IMR-90 (cell line): ENCODE measurements around the gene CCM2. TPM values are rescaled to one million over a fixed set of nuclear protein-coding genes. Genes with fewer than 3 reads are reported as not detected.
A peak's percentile ranks its signal among the peaks of the same experiment; 100 is the strongest.

Source experiments
- ATAC-seq: fragments of 200-7000 bp; cut with Tn5 transposase; 2 replicates; pipeline ENCODE4 v1.9.1; 2020; ENCODE audit warnings: low read depth, mild to moderate bottlenecking, moderate library complexity
- BruUV-seq: library from RNA; stranded (reverse); fragments of 400-500 nt; replicated peaks from 2 replicates; lab custom pipeline; 2021; lab: Mats Ljungman, UMichigan
- CTCF ChIA-PET: fragments of 300-600 bp; formaldehyde crosslinking; extraction: SDS; loops from one replicate; lab custom pipeline; 2021; ENCODE audit warnings: antibody characterized with exemption; lab: Yijun Ruan, JAX
- POLR2A ChIA-PET: fragments of 300-600 bp; sonication (Branson Sonifier 250); formaldehyde crosslinking; loops from one replicate; lab custom pipeline; 2022; ENCODE audit warnings: antibody characterized with exemption; ENCODE audit not compliant: unreplicated experiment; lab: Charles Lee
- DNase-seq: peaks from one replicate; pipeline ENCODE4 v3.0.0; 2013
- H2AFZ ChIP-seq: replicated peaks from 2 replicates; pipeline ENCODE3; 2013; ENCODE audit warnings: low read length, mild to moderate bottlenecking; ENCODE audit not compliant: poor library complexity
- H2AK5ac ChIP-seq: 2 replicates; pipeline ENCODE4 v1.6.1; 2013; ENCODE audit warnings: low read depth, low read length, inconsistent platforms
- H2AK9ac ChIP-seq: replicated peaks from 2 replicates; pipeline ENCODE3; 2013; ENCODE audit warnings: mild to moderate bottlenecking, low read depth, low read length, moderate library complexity; ENCODE audit not compliant: poor library complexity
- H2BK120ac ChIP-seq: 2 replicates; pipeline ENCODE4 v1.6.1; 2013; ENCODE audit warnings: low read depth, low read length, inconsistent platforms
- H2BK15ac ChIP-seq: 3 replicates; pipeline ENCODE4 v1.6.1; 2013; ENCODE audit warnings: low read depth, low read length, inconsistent platforms
- H2BK20ac ChIP-seq: 2 replicates; pipeline ENCODE4 v1.6.1; 2013; ENCODE audit warnings: low read depth, mild to moderate bottlenecking, inconsistent platforms, low read length, moderate library complexity
- H2BK5ac ChIP-seq: 2 replicates; pipeline ENCODE4 v1.6.1; 2013; ENCODE audit warnings: mild to moderate bottlenecking, low read depth, low read length, inconsistent platforms; ENCODE audit not compliant: poor library complexity, severe bottlenecking
- H3K14ac ChIP-seq: replicated peaks from 2 replicates; pipeline ENCODE4 v1.6.1; 2013; ENCODE audit warnings: low read depth, low read length, inconsistent platforms
- H3K18ac ChIP-seq: 2 replicates; pipeline ENCODE4 v1.6.1; 2013; ENCODE audit warnings: low read depth, low read length, control low read depth
- H3K23ac ChIP-seq: 2 replicates; pipeline ENCODE4 v1.6.1; 2013; ENCODE audit warnings: low read depth, low read length, inconsistent platforms
- H3K27ac ChIP-seq: 2 replicates; pipeline ENCODE4 v1.5.1; 2013; ENCODE audit warnings: mild to moderate bottlenecking, control low read depth, low read length; ENCODE audit not compliant: insufficient read depth
- H3K27me3 ChIP-seq: 2 replicates; pipeline ENCODE4 v1.6.1; 2013; ENCODE audit warnings: low read length; ENCODE audit not compliant: control insufficient read depth, insufficient read depth
- H3K36me3 ChIP-seq: 2 replicates; pipeline ENCODE4 v1.6.1; 2013; ENCODE audit warnings: low read length, mixed read lengths; ENCODE audit not compliant: control insufficient read depth, insufficient read depth
- H3K4ac ChIP-seq: 2 replicates; pipeline ENCODE4 v1.6.1; 2013; ENCODE audit warnings: low read depth, low read length, inconsistent platforms
- H3K4me1 ChIP-seq: 2 replicates; pipeline ENCODE4 v1.6.1; 2013; ENCODE audit warnings: low read length, mixed read lengths; ENCODE audit not compliant: control insufficient read depth, insufficient read depth
- H3K4me2 ChIP-seq: 2 replicates; pipeline ENCODE4 v1.6.1; 2013; ENCODE audit warnings: low read depth, mild to moderate bottlenecking, control low read depth, low read length, moderate library complexity
- H3K4me3 ChIP-seq: 2 replicates; pipeline ENCODE4 v1.5.1; 2013; ENCODE audit warnings: low read depth, mild to moderate bottlenecking, control low read depth, low read length, moderate library complexity; ENCODE audit not compliant: insufficient read depth
- H3K56ac ChIP-seq: 2 replicates; pipeline ENCODE4 v1.6.1; 2013; ENCODE audit warnings: low read length, inconsistent platforms; ENCODE audit not compliant: insufficient read depth; ENCODE audit errors: extremely low read depth
- H3K79me1 ChIP-seq, 2 experiments: 2 replicates each; pipeline ENCODE4 v1.6.1; 2013; ENCODE audit warnings: low read length in 2 of 2, inconsistent platforms in 1 of 2, low read depth in 1 of 2
- H3K9ac ChIP-seq: 2 replicates; pipeline ENCODE4 v1.6.1; 2013; ENCODE audit warnings: low read depth, low read length, control low read depth
- H3K9me1 ChIP-seq: 2 replicates; pipeline ENCODE4 v1.6.1; 2013; ENCODE audit warnings: low read length, inconsistent platforms; ENCODE audit not compliant: insufficient read depth
- H3K9me3 ChIP-seq: 2 replicates; pipeline ENCODE4 v1.6.1; 2013; ENCODE audit warnings: low read length; ENCODE audit not compliant: control insufficient read depth, insufficient read depth
- H4K20me1 ChIP-seq: 2 replicates; pipeline ENCODE4 v1.6.1; 2013; ENCODE audit warnings: low read length, inconsistent platforms; ENCODE audit not compliant: insufficient read depth
- H4K5ac ChIP-seq: 2 replicates; pipeline ENCODE4 v1.6.1; 2013; ENCODE audit warnings: mild to moderate bottlenecking, low read depth, low read length, control low read depth
- H4K8ac ChIP-seq, 2 experiments: 2 replicates each; pipeline ENCODE4 v1.6.1; 2013; ENCODE audit warnings: low read depth in 2 of 2, low read length in 2 of 2, control low read depth in 1 of 2, inconsistent platforms in 1 of 2
- H4K91ac ChIP-seq: 2 replicates; pipeline ENCODE4 v1.6.1; 2013; ENCODE audit warnings: low read depth, low read length, inconsistent platforms; ENCODE audit not compliant: insufficient read depth
- BHLHE40 ChIP-seq: fragments of 150-350 bp; IDR thresholded peaks from 2 replicates; pipeline ENCODE4 v1.6.1; 2016; ENCODE audit warnings: mild to moderate bottlenecking, low read depth, low read length
- CEBPB ChIP-seq: IDR thresholded peaks from 2 replicates; pipeline ENCODE4 v1.6.1; 2012; ENCODE audit warnings: low read depth, low read length, improper control_type of control experiment
- CHD1 ChIP-seq: IDR thresholded peaks from 2 replicates; pipeline ENCODE4 v1.6.1; 2012; ENCODE audit warnings: low read depth, low read length, improper control_type of control experiment
- CTCF ChIP-seq: conservative IDR thresholded peaks from 2 replicates; pipeline ENCODE4 v1.5.1; 2012; ENCODE audit warnings: mild to moderate bottlenecking, low read depth, low read length, improper control_type of control experiment
- ELK1 ChIP-seq: fragments of 150-350 bp; IDR thresholded peaks from 2 replicates; pipeline ENCODE4 v1.6.1; 2016; ENCODE audit warnings: low read depth, mild to moderate bottlenecking, low read length, moderate library complexity, borderline replicate concordance
- FOS ChIP-seq: fragments of 150-350 bp; IDR thresholded peaks from 2 replicates; pipeline ENCODE4 v1.6.1; 2016; ENCODE audit warnings: low read depth, low read length
- MAFK ChIP-seq: IDR thresholded peaks from 2 replicates; pipeline ENCODE4 v1.6.1; 2012; ENCODE audit warnings: low read depth, low read length, improper control_type of control experiment
- MAZ ChIP-seq: IDR thresholded peaks from 2 replicates; pipeline ENCODE4 v1.6.1; 2012; ENCODE audit warnings: low read depth, mild to moderate bottlenecking, low read length, improper control_type of control experiment, moderate library complexity, borderline replicate concordance
- MXI1 ChIP-seq: IDR thresholded peaks from 2 replicates; pipeline ENCODE4 v1.6.1; 2012; ENCODE audit warnings: low read depth, mild to moderate bottlenecking, low read length, moderate library complexity, borderline replicate concordance
- NFE2L2 ChIP-seq: fragments of 150-350 bp; IDR thresholded peaks from 2 replicates; pipeline ENCODE4 v1.6.1; 2016; ENCODE audit warnings: low read depth, mild to moderate bottlenecking, low read length
- POLR2A ChIP-seq: IDR thresholded peaks from 2 replicates; pipeline ENCODE4 v1.6.1; 2012; ENCODE audit warnings: mild to moderate bottlenecking, low read depth, low read length
- RAD21 ChIP-seq: IDR thresholded peaks from 2 replicates; pipeline ENCODE4 v1.6.1; 2012; ENCODE audit warnings: low read length, improper control_type of control experiment
- RCOR1 ChIP-seq: IDR thresholded peaks from 2 replicates; pipeline ENCODE4 v1.6.1; 2012; ENCODE audit warnings: mild to moderate bottlenecking, low read length, improper control_type of control experiment; ENCODE audit not compliant: insufficient replicate concordance
- RFX5 ChIP-seq: IDR thresholded peaks from 2 replicates; pipeline ENCODE4 v1.8.0; 2012; ENCODE audit warnings: low read depth, mild to moderate bottlenecking, low read length, moderate library complexity
- SMC3 ChIP-seq: fragments of 150-350 bp; IDR thresholded peaks from 2 replicates; pipeline ENCODE4 v1.6.1; 2016; ENCODE audit warnings: low read depth, mild to moderate bottlenecking, antibody characterized with exemption, low read length, moderate library complexity
- USF2 ChIP-seq: fragments of 150-350 bp; IDR thresholded peaks from 2 replicates; pipeline ENCODE4 v1.6.1; 2017; ENCODE audit warnings: mild to moderate bottlenecking, antibody characterized with exemption, low read length, low read depth
- WGBS, 2 experiments: methylation state at CpG; one replicate each; pipeline versions ENCODE4 v1.1.5 to v1.1.7; 2013; ENCODE audit warnings: missing lambda C conversion rate in 2 of 2; ENCODE audit not compliant: insufficient read length in 1 of 2; ENCODE audit errors: extremely low coverage in 2 of 2; 5-methylcytosine and 5-hydroxymethylcytosine counted together
- dilution Hi-C: fragments of 300-500 bp; cut with HindIII; formaldehyde crosslinking; loops from one replicate; pipeline ENCODE4 v1.14.3; 2018; ENCODE audit warnings: low sequenced_read_pairs; ENCODE audit not compliant: unreplicated experiment
- in situ Hi-C: fragments of 300-500 bp; cut with MboI; formaldehyde crosslinking; loops from 3 replicates; pipeline ENCODE4 v1.14.3; 2019; ENCODE audit warnings: low sequenced_read_pairs, inconsistent platforms, mixed read lengths
- intact Hi-C: fragments of 100-400 bp; cut with micrococcal nuclease; formaldehyde crosslinking; loops from 2 replicates; pipeline ENCODE4 v1.10.0; 2022
- polyA plus RNA-seq, 3 experiments: library from polyadenylated mRNA; depleted of rRNA; stranded (reverse); fragments of >200 nt; gene quantifications; 2 replicates each; pipeline ENCODE4 v1.2.3, GENCODE V29; 2012; ENCODE audit warnings: low replicate concordance in 1 of 3
- total RNA-seq: library from RNA; depleted of rRNA; stranded (reverse); fragments of >200 nt; gene quantifications from 2 replicates; pipeline ENCODE4 v1.2.3, GENCODE V29; 2012

CCM2 gene
- total and polyA plus RNA-seq, 2 of the 4 experiments (the other 2 are of a cell fraction), result 65.2 to 78.5 TPM

- H3K4me1 ChIP-seq, result peaks cover 9% of the 10 kb centered on the region
- peak overlapping the region; percentile 17 for H2BK5ac ChIP-seq
- peaks cover 60% of the 10 kb centered on the region for H4K20me1 ChIP-seq
- H2AFZ ChIP-seq, result no peak overlapping the region
- CTCF ChIA-PET, result no interaction called here
- no peak overlapping the region for H3K9ac ChIP-seq
- H2AK9ac ChIP-seq, result peak overlapping the region; percentile 17
- peaks cover 27% of the 10 kb centered on the region for H3K9me1 ChIP-seq
- H3K4me2 ChIP-seq, result no peak overlapping the region
- no peak overlapping the region for H4K5ac ChIP-seq
- H2BK20ac ChIP-seq, result no peak overlapping the region
- no peak overlapping the region for H3K27ac ChIP-seq
- H4K91ac ChIP-seq, result no peak overlapping the region
- DNase-seq (no peak), ATAC-seq (no peak)
- WGBS, 2 experiments, result 80% methylated on average over 1 of the region's 4 CpGs; no CpG with 5 or more reads in 1 of the 2 experiments
- H3K4ac ChIP-seq, result peak overlapping the region; percentile 32
- H4K8ac ChIP-seq, result peak overlapping the region in 1 of 2 experiments; percentile 49; a peak in 2 of 4 replicates
- H3K36me3 ChIP-seq, result peaks cover 7% of the 10 kb centered on the region
- H2BK15ac ChIP-seq, result no peak overlapping the region
- BruUV-seq, result no TSS peak
- H3K56ac ChIP-seq, result no peak overlapping the region
- peak overlapping the region; percentile 35; the same call in 1 of the 2 replicates for H3K14ac ChIP-seq
- no peaks in the 10 kb centered on the region for H3K27me3 ChIP-seq
- peak overlapping the region; percentile 26; the same call in 1 of the 2 replicates for H3K23ac ChIP-seq
- TF ChIP-seq CEBPB (no peak), SMC3 (no peak), RCOR1 (no peak), CHD1 (no peak), RAD21 (no peak), MAZ (no peak), CTCF (no peak), USF2 (no peak), RFX5 (no peak), NFE2L2 (no peak), POLR2A (no peak), BHLHE40 (no peak), ELK1 (no peak), MAFK (no peak), MXI1 (no peak), FOS (no peak)
- peaks cover 46 to 83% of the 10 kb centered on the region in 2 experiments for H3K79me1 ChIP-seq
- in situ Hi-C loops, result no loop called here
- POLR2A ChIA-PET, result no interaction called here
- no peaks in the 10 kb centered on the region for H3K9me3 ChIP-seq
- intact Hi-C loops, result no loop called here
- 0 out of 2 replicates have a peak overlapping the region, but pooled peaks have one; percentile 12 for H2BK120ac ChIP-seq
- 0 out of 2 replicates have a peak overlapping the region, but pooled peaks have one; percentile 25 for H3K18ac ChIP-seq
- no peak overlapping the region for H2AK5ac ChIP-seq
- H3K4me3 ChIP-seq, result no peak overlapping the region
- dilution Hi-C loops, result loop anchor here (10.0 kb wide), 1 partner anchor 61 kb away; no protein-coding TSS in a partner anchor
Measured at GRCh38 chr7:45033931-45034290, 33.9 kb downstream of the CCM2 start.
